GM21786 (cell line): ENCODE results near the gene ATP2B2.

Experiments used
- ATAC-seq: cut with Tn5 transposase; IDR thresholded peaks from one replicate; pipeline ENCODE4 v1.9.1; 2021; ENCODE audit not compliant: unreplicated experiment

The ATP2B2 gene

GRCh38 chr3:10530241-10530640 is 24.9 kb upstream of the ATP2B2 start:
- ATAC-seq, result no peak

GRCh38 chr3:10529809-10530208 is 24.4 kb upstream of the ATP2B2 start:
- no peak for ATAC-seq

GRCh38 chr3:10528046-10528445 is 22.7 kb upstream of the ATP2B2 start:
- no peak for ATAC-seq

- no peak for ATAC-seq
These were observed 22.1 kb upstream of the ATP2B2 start for GRCh38 chr3:10527295-10528001.

- no peak for ATAC-seq
These were observed 21.0 kb upstream of the ATP2B2 start for GRCh38 chr3:10526366-10526765.

GRCh38 chr3:10524799-10525301 is 19.5 kb upstream of the ATP2B2 start:
- no peak for ATAC-seq

GRCh38 chr3:10524270-10524669 is 18.9 kb upstream of the ATP2B2 start:
- ATAC-seq, result no peak

GRCh38 chr3:10523561-10523960 is 18.2 kb upstream of the ATP2B2 start:
- ATAC-seq, result no peak

GRCh38 chr3:10522646-10523303 is 17.4 kb upstream of the ATP2B2 start:
- no peak for ATAC-seq

GRCh38 chr3:10521772-10522441 is 16.5 kb upstream of the ATP2B2 start:
- ATAC-seq, result no peak

- ATAC-seq, result no peak
These were observed 14.7 kb upstream of the ATP2B2 start for GRCh38 chr3:10520072-10520471.

- ATAC-seq, result no peak
These were observed 13.8 kb upstream of the ATP2B2 start for GRCh38 chr3:10519236-10519635.

- ATAC-seq, result no peak
These were observed 13.2 kb upstream of the ATP2B2 start for GRCh38 chr3:10518506-10519150.

GRCh38 chr3:10517627-10518026 is 12.2 kb upstream of the ATP2B2 start:
- no peak for ATAC-seq

GRCh38 chr3:10516544-10517452 is 11.4 kb upstream of the ATP2B2 start:
- no peak for ATAC-seq

- ATAC-seq, result no peak
These were observed 10.6 kb upstream of the ATP2B2 start for GRCh38 chr3:10515884-10516495.

- no peak for ATAC-seq
These were observed 10.0 kb upstream of the ATP2B2 start for GRCh38 chr3:10515396-10515795.

GRCh38 chr3:10514407-10515069 is 9.2 kb upstream of the ATP2B2 start:
- no peak for ATAC-seq

GRCh38 chr3:10513306-10513705 is 7.9 kb upstream of the ATP2B2 start:
- no peak for ATAC-seq

- ATAC-seq, result no peak
These were observed 7.3 kb upstream of the ATP2B2 start for GRCh38 chr3:10512687-10513086.
